PC-3 (cell line): ENCODE results near the gene TMC1. TPM values are rescaled to one million over a fixed set of nuclear protein-coding genes. Genes with fewer than 3 reads are reported as not detected.
A peak's percentile ranks its signal among the peaks of the same experiment; 100 is the strongest.

ENCODE experiments used
- ATAC-seq: fragments of 200-7000 bp; cut with Tn5 transposase; 2 replicates; pipeline ENCODE4 v1.9.1; 2020; ENCODE audit warnings: mild to moderate bottlenecking, moderate library complexity
- BruUV-seq: library from RNA; stranded (reverse); fragments of 400-500 nt; replicated peaks from 2 replicates; lab custom pipeline; 2021; lab: Mats Ljungman, UMichigan
- CTCF ChIA-PET: fragments of 300-600 bp; sonication (Branson Sonifier 250); formaldehyde crosslinking; loops from one replicate; lab custom pipeline; 2022; ENCODE audit warnings: antibody characterized with exemption; lab: Charles Lee
- POLR2A ChIA-PET: fragments of 300-600 bp; sonication (Branson Sonifier 250); formaldehyde crosslinking; loops from one replicate; lab custom pipeline; 2022; ENCODE audit warnings: antibody characterized with exemption; ENCODE audit not compliant: unreplicated experiment; lab: Charles Lee
- DNase-seq: peaks from one replicate; pipeline ENCODE4 v3.0.0-alpha.2; 2015
- H2AFZ ChIP-seq: fragments of 300-600 bp; sonication (generic); 2 replicates; pipeline ENCODE4 v1.6.0; 2016; ENCODE audit warnings: antibody characterized with exemption, low read length
- H3F3A ChIP-seq: fragments of 300-600 bp; sonication (generic); one replicate; pipeline ENCODE4 v1.6.0; 2017; ENCODE audit warnings: antibody characterized with exemption, low read length, control low read depth, mild to moderate bottlenecking; ENCODE audit not compliant: unreplicated experiment
- H3K27ac ChIP-seq: fragments of 300-600 bp; sonication (generic); 2 replicates; pipeline ENCODE4 v1.5.1; 2016; ENCODE audit warnings: mild to moderate bottlenecking, low read length
- H3K27me3 ChIP-seq: fragments of 300-600 bp; sonication (generic); 2 replicates; pipeline ENCODE4 v1.6.1; 2016; ENCODE audit warnings: low read length, mixed read lengths
- H3K36me3 ChIP-seq: fragments of 300-600 bp; sonication (generic); 2 replicates; pipeline ENCODE4 v1.6.1; 2016; ENCODE audit warnings: low read depth, mixed run types, low read length, mixed read lengths
- H3K4me1 ChIP-seq: fragments of 300-600 bp; sonication (generic); 2 replicates; pipeline ENCODE4 v1.5.1; 2016; ENCODE audit warnings: low read length; ENCODE audit not compliant: insufficient read depth
- H3K4me2 ChIP-seq: fragments of 300-600 bp; sonication (generic); 2 replicates; pipeline ENCODE4 v1.6.0; 2016; ENCODE audit warnings: low read length
- H3K4me3 ChIP-seq: fragments of 300-600 bp; sonication (generic); 2 replicates; pipeline ENCODE4 v1.5.1; 2016; ENCODE audit warnings: mild to moderate bottlenecking, low read length, mixed read lengths
- H3K79me2 ChIP-seq: fragments of 300-600 bp; sonication (generic); 2 replicates; pipeline ENCODE4 v1.6.1; 2017; ENCODE audit warnings: low read length, mixed read lengths
- H3K9ac ChIP-seq: fragments of 300-600 bp; sonication (generic); 2 replicates; pipeline ENCODE4 v1.6.0; 2016; ENCODE audit warnings: mild to moderate bottlenecking, low read length
- H3K9me2 ChIP-seq: fragments of 300-600 bp; sonication (generic); replicated peaks from 2 replicates; pipeline ENCODE4 v1.6.1; 2016; ENCODE audit warnings: mixed run types, low read length, mixed read lengths
- H3K9me3 ChIP-seq: fragments of 300-600 bp; sonication (generic); 2 replicates; pipeline ENCODE4 v1.6.1; 2016; ENCODE audit warnings: low read length, mixed read lengths
- H4K20me1 ChIP-seq: fragments of 300-600 bp; sonication (generic); 2 replicates; pipeline ENCODE4 v1.6.1; 2016; ENCODE audit warnings: low read length, mixed read lengths
- EZH2 ChIP-seq: fragments of 300-600 bp; sonication (generic); IDR thresholded peaks from one replicate; pipeline ENCODE4 v1.6.1; 2017; ENCODE audit warnings: antibody characterized with exemption, mild to moderate bottlenecking, low read length; ENCODE audit not compliant: unreplicated experiment
- EZH2phosphoT487 ChIP-seq: fragments of 300-600 bp; sonication (generic); IDR thresholded peaks from 2 replicates; pipeline ENCODE4 v1.6.1; 2018; ENCODE audit warnings: mild to moderate bottlenecking, antibody characterized with exemption, low read length, borderline replicate concordance
- intact Hi-C: fragments of 100-400 bp; cut with micrococcal nuclease; formaldehyde crosslinking; loops from 2 replicates; pipeline ENCODE4 v1.9.0; 2023
- total RNA-seq: library from RNA; depleted of rRNA; stranded (reverse); fragments of >200 nt; gene quantifications from 2 replicates; pipeline ENCODE4 v1.2.3, GENCODE V29; 2014
- TF ChIP-seq, protein P1 (sequence below): fragments of 300-600 bp; sonication (generic); conservative IDR thresholded peaks from 2 replicates; pipeline ENCODE4 v1.5.1; 2017; ENCODE audit warnings: antibody characterized with exemption, low read depth, mild to moderate bottlenecking, low read length

The TMC1 gene
- total RNA-seq, 1 experiment from 2014 or later, result 0.15 TPM

DNA sequence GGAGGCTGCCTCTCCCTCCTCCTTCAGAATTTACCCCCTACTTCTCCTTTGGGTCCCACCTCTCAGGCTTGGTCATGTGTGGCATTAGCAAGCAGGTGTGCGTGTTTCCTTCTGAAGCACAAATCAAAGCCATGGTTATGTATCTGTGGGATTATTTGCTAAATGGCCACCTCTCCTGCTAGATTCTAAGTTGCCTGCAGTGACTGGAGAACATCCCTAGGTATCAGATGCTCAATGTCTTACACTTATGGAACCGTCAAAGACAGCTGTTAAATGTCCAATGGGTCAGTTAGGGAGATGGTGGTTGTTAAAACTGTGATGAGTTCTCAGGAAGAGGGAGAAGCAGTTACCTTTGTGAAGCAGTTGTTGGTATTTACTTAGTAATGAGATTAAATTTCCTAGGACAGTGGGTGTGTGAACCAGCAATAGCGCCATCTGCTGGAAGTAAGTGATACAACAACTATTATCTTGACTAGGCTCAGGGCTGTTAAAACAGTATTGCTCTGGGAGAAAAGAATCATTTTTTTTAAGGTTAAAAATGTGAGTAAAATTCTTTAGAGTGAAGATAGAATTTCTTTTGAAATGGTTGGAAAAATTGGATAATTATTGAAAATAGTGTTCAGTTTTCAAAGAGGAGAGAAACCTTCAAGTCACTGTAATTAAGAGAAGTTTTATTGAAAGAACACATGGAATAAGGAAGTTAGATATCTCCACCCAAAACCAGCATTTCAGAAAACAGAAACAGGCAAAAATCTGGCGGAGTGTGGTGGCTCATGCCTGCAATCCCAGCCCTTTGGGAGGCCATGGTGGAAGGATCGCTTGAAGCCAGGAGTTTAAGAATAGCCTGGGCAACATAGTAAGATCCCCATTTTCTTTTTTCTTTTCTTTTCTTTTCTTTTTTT, 71.3 kb downstream of the TMC1 start:
- no peak overlapping the region for H3K27ac ChIP-seq
- H2AFZ ChIP-seq, result no peak overlapping the region
- intact Hi-C loops, result loop anchor here (1.0 to 5.0 kb wide), 6 partner anchors 40 to 300 kb away; partner anchors contain the start of gene ZFAND5
- TF ChIP-seq, protein P1, sequence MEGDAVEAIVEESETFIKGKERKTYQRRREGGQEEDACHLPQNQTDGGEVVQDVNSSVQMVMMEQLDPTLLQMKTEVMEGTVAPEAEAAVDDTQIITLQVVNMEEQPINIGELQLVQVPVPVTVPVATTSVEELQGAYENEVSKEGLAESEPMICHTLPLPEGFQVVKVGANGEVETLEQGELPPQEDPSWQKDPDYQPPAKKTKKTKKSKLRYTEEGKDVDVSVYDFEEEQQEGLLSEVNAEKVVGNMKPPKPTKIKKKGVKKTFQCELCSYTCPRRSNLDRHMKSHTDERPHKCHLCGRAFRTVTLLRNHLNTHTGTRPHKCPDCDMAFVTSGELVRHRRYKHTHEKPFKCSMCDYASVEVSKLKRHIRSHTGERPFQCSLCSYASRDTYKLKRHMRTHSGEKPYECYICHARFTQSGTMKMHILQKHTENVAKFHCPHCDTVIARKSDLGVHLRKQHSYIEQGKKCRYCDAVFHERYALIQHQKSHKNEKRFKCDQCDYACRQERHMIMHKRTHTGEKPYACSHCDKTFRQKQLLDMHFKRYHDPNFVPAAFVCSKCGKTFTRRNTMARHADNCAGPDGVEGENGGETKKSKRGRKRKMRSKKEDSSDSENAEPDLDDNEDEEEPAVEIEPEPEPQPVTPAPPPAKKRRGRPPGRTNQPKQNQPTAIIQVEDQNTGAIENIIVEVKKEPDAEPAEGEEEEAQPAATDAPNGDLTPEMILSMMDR, result peak; percentile 81
- no peak for TF ChIP-seq EZH2phosphoT487
- no peaks in the 10 kb centered on the region for H3K79me2 ChIP-seq
- no peak overlapping the region for H3K4me3 ChIP-seq
- H3K9me2 ChIP-seq, result no peaks in the 10 kb centered on the region
- ATAC-seq, result peak; percentile 75
- H3K9me3 ChIP-seq, result no peaks in the 10 kb centered on the region
- H3K4me2 ChIP-seq, result no peak overlapping the region
- peaks cover 4% of the 10 kb centered on the region; the same call in 1 of the 2 replicates for H3K4me1 ChIP-seq
- ChIA-PET POLR2A (no interaction called here), CTCF (interaction anchor here (1.1 kb wide), 1 partner anchor 311 kb away, joined by 3 read pairs; no protein-coding TSS in a partner anchor)
- no TSS peak for BruUV-seq
- peak; percentile 66 for DNase-seq
- H3K36me3 ChIP-seq, result no peaks in the 10 kb centered on the region
- no peak overlapping the region for H3K9ac ChIP-seq
- H3K27me3 ChIP-seq, result no peaks in the 10 kb centered on the region
- no peaks in the 10 kb centered on the region for H4K20me1 ChIP-seq
- H3F3A ChIP-seq, result no peaks in the 10 kb centered on the region

- no peaks in the 10 kb centered on the region for H3K9me2 ChIP-seq
- ATAC-seq, result no peak
- DNase-seq, result no peak
- no peak overlapping the region for H3K9ac ChIP-seq
- intact Hi-C loops, result no loop called here
- no peak overlapping the region for H3K4me2 ChIP-seq
- CTCF ChIA-PET, result no interaction called here
- H3K36me3 ChIP-seq, result no peaks in the 10 kb centered on the region
- no peaks in the 10 kb centered on the region for H3K27me3 ChIP-seq
- no peaks in the 10 kb centered on the region for H4K20me1 ChIP-seq
- no peak overlapping the region for H3K4me3 ChIP-seq
- no peak overlapping the region for H2AFZ ChIP-seq
- BruUV-seq, result no TSS peak
- no peaks in the 10 kb centered on the region for H3K79me2 ChIP-seq
- H3F3A ChIP-seq, result no peaks in the 10 kb centered on the region
- TF ChIP-seq, protein P1, result no peak
- TF ChIP-seq EZH2 (no peak), EZH2phosphoT487 (no peak)
- POLR2A ChIA-PET, result no interaction called here
- H3K9me3 ChIP-seq, result no peaks in the 10 kb centered on the region
- peaks cover 4% of the 10 kb centered on the region; the same call in 1 of the 2 replicates for H3K4me1 ChIP-seq
- no peak overlapping the region for H3K27ac ChIP-seq
These were observed 75.2 kb downstream of the TMC1 start for GRCh38 chr9:72596451-72597180.
